K562 (cell line): ENCODE data around the gene FUCA2. TPM values are rescaled to one million over a fixed set of nuclear protein-coding genes. Genes with fewer than 3 reads are reported as not detected.

Experiments used
- ARID3B ChIP-seq: fragments of 250-450 bp; sonication (Bioruptor Pico); IDR thresholded peaks from 2 replicates; pipeline ENCODE4 v1.4.0; 2020; ENCODE audit warnings: borderline replicate concordance
- ELF2 ChIP-seq: fragments of 250-450 bp; sonication (Bioruptor Pico); IDR thresholded peaks from 2 replicates; pipeline ENCODE4 v1.5.0; 2021; ENCODE audit warnings: mild to moderate bottlenecking
- FOXJ2 ChIP-seq: fragments of 200-800 bp; sonication (Bioruptor generic); IDR thresholded peaks from 2 replicates; pipeline ENCODE4 v1.6.1; 2016; ENCODE audit warnings: missing genetic modification characterization, missing compliant biosample characterization
- HDAC2 ChIP-seq: fragments of 450-650 bp; IDR thresholded peaks from 2 replicates; pipeline ENCODE4 v1.6.1; 2016; ENCODE audit warnings: mild to moderate bottlenecking
- NR2F6 ChIP-seq: fragments of 450-650 bp; formaldehyde crosslinking; IDR thresholded peaks from 2 replicates; pipeline ENCODE4 v1.4.0; 2020; ENCODE audit warnings: mild to moderate bottlenecking
- PREB ChIP-seq: sonication (generic); formaldehyde crosslinking; IDR thresholded peaks from 2 replicates; pipeline ENCODE4 v1.8.1; 2023; ENCODE audit warnings: mild to moderate bottlenecking, missing genetic modification reagents
- SIN3B ChIP-seq: fragments of 450-650 bp; IDR thresholded peaks from 2 replicates; pipeline ENCODE4 v1.6.1; 2017; ENCODE audit warnings: low read depth, mild to moderate bottlenecking, moderate library complexity
- SRSF3 ChIP-seq: fragments of 200-400 bp; formaldehyde crosslinking; IDR thresholded peaks from 2 replicates; pipeline ENCODE4 v1.6.1; 2016; ENCODE audit warnings: mild to moderate bottlenecking, low read length, moderate library complexity; ENCODE audit not compliant: insufficient read depth
- TAF1 ChIP-seq: IDR thresholded peaks from 2 replicates; pipeline ENCODE4 v1.6.1; 2011; ENCODE audit warnings: mild to moderate bottlenecking, low read length, moderate library complexity; ENCODE audit not compliant: insufficient read depth, control insufficient read depth, severe bottlenecking; ENCODE audit errors: extremely low read depth
- TOE1 ChIP-seq, 2 experiments: fragments of 450-650 bp in 1 of 2; sonication (generic) in 1 of 2; formaldehyde crosslinking in 1 of 2; IDR thresholded peaks; 2 replicates each; pipeline versions ENCODE4 v1.7.1 to v1.8.0; 2016 to 2022; ENCODE audit warnings: borderline replicate concordance in 2 of 2, mild to moderate bottlenecking in 2 of 2, antibody characterized with exemption in 1 of 2, inconsistent platforms in 1 of 2, low read depth in 1 of 2, missing genetic modification reagents in 1 of 2, moderate library complexity in 1 of 2
- U2AF2 ChIP-seq: fragments of 200-400 bp; formaldehyde crosslinking; optimal IDR thresholded peaks from 2 replicates; pipeline ENCODE3; 2017; ENCODE audit warnings: low read depth, mild to moderate bottlenecking, low read length
- YY1 ChIP-seq, 3 experiments: IDR thresholded peaks; 2 replicates each; pipeline ENCODE4 v1.6.1; 2011; ENCODE audit warnings: low read length in 2 of 3, mild to moderate bottlenecking in 2 of 3, moderate library complexity in 2 of 3, borderline replicate concordance in 1 of 3, control low read depth in 1 of 3, low read depth in 1 of 3; ENCODE audit not compliant: insufficient read depth in 3 of 3, insufficient replicate concordance in 2 of 3, control insufficient read depth in 1 of 3, insufficient read length in 1 of 3; ENCODE audit errors: extremely low read depth in 1 of 3
- ZFP30 ChIP-seq: fragments of 250-450 bp; sonication (Bioruptor Pico); IDR thresholded peaks from 2 replicates; pipeline ENCODE4 v1.8.0; 2022; ENCODE audit warnings: moderate library complexity, mild to moderate bottlenecking, inconsistent platforms, borderline replicate concordance
- ZNF398 ChIP-seq: fragments of 250-450 bp; sonication (Bioruptor Pico); IDR thresholded peaks from 2 replicates; pipeline ENCODE4 v1.8.0; 2021; ENCODE audit warnings: moderate library complexity, mild to moderate bottlenecking, inconsistent platforms
- ZNF655 ChIP-seq: fragments of 250-450 bp; sonication (Bioruptor Pico); IDR thresholded peaks from 2 replicates; pipeline ENCODE4 v1.5.0; 2021
- ZNF76 ChIP-seq: fragments of 250-450 bp; sonication (Bioruptor Pico); IDR thresholded peaks from 2 replicates; pipeline ENCODE4 v1.4.0; 2020; ENCODE audit warnings: mild to moderate bottlenecking, moderate library complexity, borderline replicate concordance
- polyA plus RNA-seq, 8 experiments: library from polyadenylated mRNA; depleted of rRNA in 4 of 8; stranded (reverse) in 5 of 8; unstranded in 3 of 8; fragments of >200 nt; fragmentation: Nextera tagmentation in 2 of 8; fragmentation: Illumina TruSeq in 1 of 8; extraction: Ambion mirVana in 2 of 8; extraction: Trizol in 1 of 8; gene quantifications; 2 replicates each; pipeline versions ENCODE4 v1.2.1 to v1.2.3, GENCODE V29; 2011 to 2014; ENCODE audit warnings: inconsistent platforms in 1 of 8, missing spikeins in 1 of 8
- total RNA-seq, 7 experiments: library from RNA; depleted of rRNA in 6 of 7; stranded (reverse); fragments of >200 nt in 6 of 7; fragmentation: Illumina TruSeq in 2 of 7; extraction: Trizol in 2 of 7; gene quantifications; 2 replicates each; pipeline versions ENCODE4 v1.2.1 to v1.2.3, GENCODE V29; 2011 to 2021; ENCODE audit warnings: low replicate concordance in 1 of 7

Gene FUCA2
- total and polyA plus RNA-seq, 9 of the 15 experiments (the other 6 are each of a cell fraction or from before 2014, with no cell fraction given), result 20.6 to 112 (median 79.3) TPM

GRCh38 chr6:143510991-143511891 lies at the start of gene FUCA2 (continued):
- TF ChIP-seq ARID3B (CRISPR knock-in tag) (no peak), ZNF398 (CRISPR knock-in tag) (no peak), ZFP30 (CRISPR knock-in tag) (no peak), SIN3B (peak; percentile 13; the same call in 1 of the 2 replicates), HDAC2 (peak; percentile 79), PREB (CRISPR knock-in tag) (no peak), ELF2 (CRISPR knock-in tag) (0 out of 2 replicates have a peak, but pooled peaks have one; percentile 50), SRSF3 (no peak; the same call in 1 of the 2 replicates), FOXJ2 (tag) (peak; percentile 26; the same call in 1 of the 2 replicates), ZNF76 (CRISPR knock-in tag) (0 out of 2 replicates have a peak, but pooled peaks have one; percentile 72), YY1 (IDR thresholded peaks at IDR 0.05; ENCODE audit: borderline replicate concordance in 1 of 3, control insufficient read depth in 1 of 3, extremely low read depth in 1 of 3, insufficient read depth in 3 of 3, insufficient read length in 1 of 3, insufficient replicate concordance in 2 of 3, low read depth in 1 of 3, low read length in 2 of 3) (peak; percentile 5 to 88 (median 77)), TAF1 (peak; percentile 86), NR2F6 (peak; percentile 60; the same call in 1 of the 2 replicates), U2AF2 (no peak), TOE1 (IDR thresholded peaks at IDR 0.05; ENCODE audit: borderline replicate concordance) (peak; percentile 92; the same call in 1 of the 2 replicates), TOE1 (CRISPR knock-in tag; IDR thresholded peaks at IDR 0.05; ENCODE audit: borderline replicate concordance, low read depth) (peak; percentile 79; the same call in 1 of the 2 replicates), ZNF655 (CRISPR knock-in tag) (no peak)
